NCI-H1105 (cell line): Measurements from ENCODE around the gene TMEM150C.
"Not testable (repeated sequence)": the region's sequence is repeated elsewhere in the genome, so short reads cannot be mapped to it uniquely, and the experiment has no call there.

Experiments
- DNase-seq: peaks from one replicate; lab custom pipeline; 2025; lab: John Stamatoyannopoulos, UW

TMEM150C gene

GRCh38 chr4:82473621-82474164, 88.1 kb downstream of the TMEM150C start:
- no peak for DNase-seq

GRCh38 chr4:82473080-82473479, 88.7 kb downstream of the TMEM150C start:
- DNase-seq, result not testable (repeated sequence)

GRCh38 chr4:82469791-82470345, 91.9 kb downstream of the TMEM150C start:
- DNase-seq, result no peak

GRCh38 chr4:82467471-82467870, 94.3 kb downstream of the TMEM150C start:
- DNase-seq, result no peak

- DNase-seq, result no peak
These were observed 98.6 kb downstream of the TMEM150C start for GRCh38 chr4:82463221-82463620.

- peak; percentile 49 for DNase-seq
These were observed 99.4 kb downstream of the TMEM150C start for GRCh38 chr4:82462415-82462831.

GRCh38 chr4:82461710-82462109, 100.1 kb downstream of the TMEM150C start:
- no peak for DNase-seq

GRCh38 chr4:82458729-82459128, 103.1 kb downstream of the TMEM150C start:
- no peak for DNase-seq

- no peak for DNase-seq
These were observed 104.5 kb downstream of the TMEM150C start for GRCh38 chr4:82457266-82457665.

- no peak for DNase-seq
These were observed 109.8 kb downstream of the TMEM150C start for GRCh38 chr4:82452026-82452425.

GRCh38 chr4:82450966-82451755, 110.6 kb downstream of the TMEM150C start:
- no peak for DNase-seq

GRCh38 chr4:82447886-82448285, 113.9 kb downstream of the TMEM150C start:
- no peak for DNase-seq

- no peak for DNase-seq
These were observed 122.7 kb downstream of the TMEM150C start for GRCh38 chr4:82439088-82439487.

GRCh38 chr4:82437285-82438005, 124.3 kb downstream of the TMEM150C start:
- no peak for DNase-seq

GRCh38 chr4:82436780-82437179, 125.0 kb downstream of the TMEM150C start:
- DNase-seq, result no peak

- DNase-seq, result no peak
These were observed 125.7 kb downstream of the TMEM150C start for GRCh38 chr4:82436130-82436529.

- no peak for DNase-seq
These were observed 126.8 kb downstream of the TMEM150C start for GRCh38 chr4:82434949-82435348.

- DNase-seq, result no peak
These were observed 128.0 kb downstream of the TMEM150C start for GRCh38 chr4:82433791-82434190.
